HG03571 (cell line): ENCODE results near the gene CACNG3.

Source experiments
- ATAC-seq: cut with Tn5 transposase; IDR thresholded peaks from one replicate; pipeline ENCODE4 v1.9.1; 2021; ENCODE audit not compliant: unreplicated experiment

The CACNG3 gene

DNA sequence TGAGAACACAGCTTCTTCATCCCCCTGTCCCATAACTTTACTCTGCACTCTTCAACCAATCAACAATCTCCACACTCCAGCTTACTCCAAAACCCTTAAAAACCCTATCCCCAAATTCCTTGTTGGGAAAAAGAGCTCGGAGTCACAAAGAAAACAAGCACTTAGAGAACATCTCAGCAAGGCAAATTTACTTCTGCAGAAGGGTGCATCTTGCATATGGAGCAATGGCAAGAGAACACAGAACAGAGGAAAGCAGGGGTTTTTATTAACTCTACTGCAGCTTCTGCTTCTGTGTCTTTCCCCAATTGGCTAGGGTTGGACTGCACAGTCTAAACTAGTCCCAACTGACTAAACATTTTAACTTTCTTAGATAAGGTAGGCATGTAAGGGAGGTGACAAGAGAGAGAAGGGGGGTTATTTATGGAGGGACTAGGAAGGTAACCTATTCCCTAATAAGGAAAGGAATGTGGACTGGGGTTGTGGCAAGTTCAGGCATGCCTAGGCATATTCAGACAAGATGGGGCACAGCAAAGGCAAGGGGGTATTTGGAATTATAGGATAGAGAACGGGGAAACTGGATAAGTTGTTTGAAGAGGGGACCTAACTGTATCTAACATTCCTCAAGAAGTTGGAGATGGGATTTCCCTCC is 125.5 kb downstream of the CACNG3 start:
- no peak for ATAC-seq

GRCh38 chr16:24382762-24383407 is 126.8 kb downstream of the CACNG3 start:
- no peak for ATAC-seq

GRCh38 chr16:24394341-24394740 is 138.2 kb downstream of the CACNG3 start:
- ATAC-seq: no peak

GRCh38 chr16:24396350-24397271 is 140.5 kb downstream of the CACNG3 start:
- ATAC-seq: no peak

DNA sequence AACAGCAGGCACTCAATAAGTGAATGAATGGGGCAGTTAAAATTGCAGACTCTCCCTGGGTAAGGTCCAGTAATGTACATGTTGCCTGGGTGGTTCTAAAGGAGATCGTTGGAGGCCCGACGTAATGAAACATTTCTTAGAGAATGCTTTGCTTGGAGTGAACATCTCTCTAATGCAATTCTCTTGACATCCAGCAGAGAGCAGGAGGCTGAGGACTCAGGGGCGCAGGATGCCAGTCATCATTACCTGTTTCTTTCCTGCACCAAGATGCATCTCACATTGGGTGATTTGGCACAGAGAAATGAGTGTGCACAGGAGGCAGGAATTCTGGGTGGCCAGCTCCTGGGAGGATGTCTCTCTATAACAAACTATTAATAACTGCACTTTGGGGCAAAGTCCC is 152.9 kb downstream of the CACNG3 start:
- ATAC-seq: no peak
